AG04450 (cell line): ENCODE results near the gene AKT2. TPM values are rescaled to one million over a fixed set of nuclear protein-coding genes. Genes with fewer than 3 reads are reported as not detected.

Source experiments
- CTCF ChIA-PET: fragments of 300-600, 350-600 bp; formaldehyde crosslinking; extraction: SDS; loops from one replicate; lab custom pipeline; 2022; ENCODE audit warnings: antibody characterized with exemption, inconsistent platforms; lab: Charles Lee
- POLR2A ChIA-PET: fragments of 350-600 bp; formaldehyde crosslinking; extraction: SDS; loops from one replicate; lab custom pipeline; 2021; ENCODE audit warnings: antibody characterized with exemption, inconsistent platforms; lab: Yijun Ruan, JAX
- DNase-seq: peaks from one replicate; pipeline ENCODE4 v3.0.0-alpha.2; 2011; ENCODE audit warnings: low read depth, low spot score
- H3K27ac ChIP-seq: one replicate; pipeline ENCODE4 v1.5.1; 2012; ENCODE audit warnings: low read depth, low read length, control low read depth
- H3K27me3 ChIP-seq: one replicate; pipeline ENCODE4 v1.6.0; 2012; ENCODE audit warnings: low read length; ENCODE audit not compliant: control insufficient read depth, insufficient read depth
- H3K4me3 ChIP-seq: 2 replicates; pipeline ENCODE4 v1.5.1; 2011; ENCODE audit warnings: mild to moderate bottlenecking, low read depth, low read length, control low read depth
- H3K9me3 ChIP-seq: 2 replicates; pipeline ENCODE4 v1.5.1; 2012; ENCODE audit warnings: low read length; ENCODE audit not compliant: control insufficient read depth, insufficient read depth
- CTCF ChIP-seq: IDR thresholded peaks from 2 replicates; pipeline ENCODE4 v1.5.1; 2011; ENCODE audit warnings: low read depth, low read length, control low read depth, inconsistent platforms
- polyA plus RNA-seq: library from polyadenylated mRNA; depleted of rRNA; stranded (reverse); fragments of >200 nt; gene quantifications from 2 replicates; pipeline ENCODE4 v1.2.3, GENCODE V29; 2011

The AKT2 gene
- polyA plus RNA-seq, 1 experiment = 99.8 TPM

GRCh38 chr19:40302224-40303011 is 17.3 kb upstream of the AKT2 start:
- TF ChIP-seq CTCF = no peak
- DNase-seq = no peak
- Histone ChIP-seq H3K27ac (no peak overlapping the region), H3K27me3 (no peaks in the 10 kb centered on the region), H3K4me3 (no peak overlapping the region), H3K9me3 (no peaks in the 10 kb centered on the region)
- ChIA-PET POLR2A (no interaction called here), CTCF (no interaction called here)

- H3K27me3 ChIP-seq = no peaks in the 10 kb centered on the region
- no peaks in the 10 kb centered on the region for H3K9me3 ChIP-seq
- no peak overlapping the region for H3K27ac ChIP-seq
- ChIA-PET POLR2A (no interaction called here), CTCF (interaction anchor here (1.1 kb wide), 1 partner anchor 16 kb away, joined by 3 read pairs; no protein-coding TSS in a partner anchor)
- H3K4me3 ChIP-seq = no peak overlapping the region
- DNase-seq = no peak
- TF ChIP-seq CTCF = no peak
Observed at GRCh38 chr19:40300668-40301067, 15.5 kb upstream of the AKT2 start.

DNA sequence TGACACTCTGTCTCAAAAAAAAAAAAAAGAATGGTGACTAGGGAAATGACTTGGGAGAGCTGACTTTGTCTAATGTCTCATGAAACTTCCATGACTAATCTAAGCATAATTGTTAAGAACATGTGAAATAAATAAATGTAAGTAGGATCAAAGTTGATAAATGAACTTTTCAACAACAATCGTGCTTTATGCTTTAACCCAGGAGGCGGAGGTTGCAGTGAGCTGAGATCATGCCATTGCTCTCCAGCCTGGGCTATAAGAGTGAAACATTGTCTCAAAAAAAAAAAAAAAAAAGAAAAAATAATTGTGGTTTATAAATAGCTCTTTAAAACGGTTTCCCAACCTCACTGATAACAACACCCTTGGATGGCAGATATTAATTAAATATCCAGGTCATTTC is 12.9 kb upstream of the AKT2 start:
- Histone ChIP-seq H3K27ac (no peak overlapping the region), H3K27me3 (no peaks in the 10 kb centered on the region), H3K9me3 (no peaks in the 10 kb centered on the region), H3K4me3 (no peak overlapping the region)
- ChIA-PET CTCF (interaction anchor here (0.6 to 1.3 kb wide), 7 partner anchors 155 to 453 kb away, joined by 3 to 6 read pairs (median 3); no protein-coding TSS in a partner anchor), POLR2A (no interaction called here)
- no peak for TF ChIP-seq CTCF
- DNase-seq = no peak

DNA sequence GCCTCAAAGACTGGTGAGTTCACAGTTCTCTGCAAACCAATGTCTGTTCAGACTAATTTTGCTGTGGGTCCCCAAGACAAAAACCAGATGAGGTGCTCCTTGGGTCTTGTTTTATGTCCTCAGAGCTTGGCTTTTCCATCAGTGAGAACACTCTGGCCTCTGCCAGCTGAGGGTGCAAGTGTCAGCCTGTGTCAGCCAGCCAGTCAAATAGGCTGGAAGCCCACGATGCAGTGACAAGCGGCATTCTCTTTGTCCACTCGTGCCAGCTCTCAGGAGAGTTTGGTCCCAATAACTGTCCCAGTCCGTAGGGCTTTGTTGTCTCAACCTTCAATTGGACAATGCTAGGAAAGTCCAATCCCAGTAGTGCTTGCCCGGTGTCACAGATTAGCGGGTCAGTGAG is 9.4 kb upstream of the AKT2 start:
- no peaks in the 10 kb centered on the region for H3K9me3 ChIP-seq
- H3K27ac ChIP-seq = no peak overlapping the region
- no peak for TF ChIP-seq CTCF
- no peak overlapping the region for H3K4me3 ChIP-seq
- POLR2A ChIA-PET = no interaction called here
- CTCF ChIA-PET = interaction anchor here (1.2 kb wide), 1 partner anchor 11 kb away, joined by 7 read pairs; no protein-coding TSS in a partner anchor
- no peak for DNase-seq
- no peaks in the 10 kb centered on the region for H3K27me3 ChIP-seq

DNA sequence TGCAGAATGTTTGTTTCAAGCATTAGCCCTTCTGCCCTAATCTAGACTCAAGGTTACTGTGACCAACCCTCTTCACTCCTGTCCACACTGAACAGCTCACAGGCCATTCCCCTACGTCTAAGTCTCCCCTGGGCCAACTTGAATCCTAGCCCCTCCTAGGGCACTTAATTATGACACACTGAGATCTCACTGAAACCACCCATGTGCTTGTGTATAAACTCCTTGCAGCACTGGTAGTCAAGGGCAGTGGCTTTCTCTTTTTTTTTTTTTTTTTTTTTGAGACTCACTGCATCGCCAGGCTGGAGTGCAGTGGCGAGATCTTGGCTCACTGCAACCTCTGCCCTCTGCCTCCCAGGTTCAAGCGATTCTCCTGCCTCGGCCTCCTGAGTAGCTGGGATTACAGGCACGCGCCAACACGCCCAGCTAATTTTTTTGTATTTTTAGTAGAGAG is 1.9 kb upstream of the AKT2 start:
- no peaks in the 10 kb centered on the region for H3K9me3 ChIP-seq
- H3K27ac ChIP-seq = peak overlapping the region; percentile 22
- H3K4me3 ChIP-seq = no peak overlapping the region
- CTCF ChIA-PET = interaction anchor here (1.1 kb wide), 1 partner anchor 18 kb away, joined by 7 read pairs; no protein-coding TSS in a partner anchor
- no peak for DNase-seq
- H3K27me3 ChIP-seq = no peaks in the 10 kb centered on the region
- TF ChIP-seq CTCF = no peak
- POLR2A ChIA-PET = interaction anchor here (0.7 kb wide), 1 partner anchor 49 kb away, joined by 9 read pairs; no protein-coding TSS in a partner anchor
